ENCODE measurements around the gene HELZ.

HELZ gene

GRCh38 chr17:67038861-67039365, 206.1 kb downstream of the HELZ start:
- Histone ChIP-seq H3K36me3 (ENCODE audit: insufficient read depth, low read length) (no peaks in the 10 kb centered on the region), H3K4me3 (ENCODE audit: low read length) (no peak overlapping the region), H3K27me3 (ENCODE audit: insufficient read depth, low read length) (no peaks in the 10 kb centered on the region), H3K9me3 (ENCODE audit: insufficient read depth, low read depth, low read length) (no peaks in the 10 kb centered on the region), H3K27ac (ENCODE audit: low read depth, low read length) (no peak overlapping the region), H3K9ac (ENCODE audit: low read depth, low read length) (no peak overlapping the region), H3K4me1 (ENCODE audit: insufficient read depth, low read length) (no peaks in the 10 kb centered on the region)
- 76% methylated on average over 5 of the region's 5 CpGs for WGBS

DNA sequence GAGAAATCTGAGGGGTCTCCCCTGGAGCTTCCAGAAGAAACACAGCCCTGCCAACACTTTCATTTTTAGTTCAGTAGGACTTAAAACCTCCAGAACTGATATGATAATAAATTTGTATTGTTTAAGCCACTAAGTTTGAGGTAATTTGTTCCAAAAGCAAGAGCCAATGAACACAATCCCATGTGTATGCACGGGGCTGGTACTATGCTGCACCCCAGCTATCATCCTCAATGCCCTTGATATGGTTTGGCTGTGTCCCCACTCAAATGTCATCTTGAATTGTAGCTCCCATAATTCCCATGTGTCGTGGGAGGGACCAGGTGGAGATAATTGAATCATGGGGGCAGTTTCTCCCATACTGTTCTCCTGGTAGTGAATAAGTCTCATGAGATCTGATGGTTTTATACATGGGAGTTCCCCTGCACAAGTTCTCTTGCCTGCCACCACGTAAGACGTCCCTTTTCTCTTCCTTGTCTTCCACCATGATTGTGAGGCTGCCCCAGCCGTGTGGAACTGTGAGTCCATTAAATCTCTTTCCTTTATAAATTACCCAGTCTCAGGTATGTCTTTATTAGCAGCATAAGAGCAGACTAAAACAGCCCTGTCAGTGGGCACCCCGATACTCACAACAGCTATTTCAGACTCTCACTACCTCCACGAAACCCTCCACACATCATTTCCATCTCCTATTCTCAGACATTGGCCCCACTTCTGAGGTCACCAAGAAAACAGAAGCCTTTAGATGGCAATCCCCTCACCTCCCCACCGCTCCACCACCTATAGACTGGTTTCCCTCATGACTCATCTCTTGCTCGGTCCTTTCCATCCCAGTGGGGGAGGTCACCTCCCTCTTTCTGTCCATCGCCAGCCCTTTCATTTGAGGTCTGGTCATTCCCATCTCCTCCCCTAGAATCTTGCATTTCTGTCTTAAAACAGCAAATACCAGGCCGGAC, 209.6 kb downstream of the HELZ start:
- 83% methylated on average over 10 of the region's 11 CpGs for WGBS
- H3K27me3 ChIP-seq (ENCODE audit: insufficient read depth, low read length): no peaks in the 10 kb centered on the region

DNA sequence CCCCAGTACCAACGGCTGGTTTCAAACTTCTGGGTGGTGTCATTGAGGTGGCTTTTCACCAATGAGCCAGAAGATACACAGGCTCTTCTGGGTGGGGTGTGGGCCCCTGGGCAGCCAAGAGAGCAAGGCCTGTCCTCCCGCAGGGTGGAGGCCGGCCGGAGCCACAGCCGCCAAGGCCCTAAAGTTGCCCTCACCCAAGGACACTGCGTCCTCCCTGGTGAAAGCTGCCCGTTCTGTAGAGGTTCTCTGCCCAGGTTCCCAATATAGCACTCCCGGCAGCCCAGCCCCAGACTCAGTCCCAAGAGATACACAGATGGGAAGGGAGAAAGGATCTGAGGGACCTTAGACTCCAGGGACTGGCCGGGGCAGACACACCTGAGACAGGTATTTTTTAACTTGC, 211.4 kb downstream of the HELZ start:
- Histone ChIP-seq H3K27ac (ENCODE audit: low read depth, low read length) (no peak overlapping the region), H3K27me3 (ENCODE audit: insufficient read depth, low read length) (no peaks in the 10 kb centered on the region), H3K4me3 (ENCODE audit: low read length) (no peak overlapping the region), H3K4me1 (ENCODE audit: insufficient read depth, low read length) (no peaks in the 10 kb centered on the region), H3K36me3 (ENCODE audit: insufficient read depth, low read length) (no peaks in the 10 kb centered on the region), H3K9me3 (ENCODE audit: insufficient read depth, low read depth, low read length) (no peaks in the 10 kb centered on the region), H3K9ac (ENCODE audit: low read depth, low read length) (no peak overlapping the region)
- WGBS: 97% methylated on average over 9 of the region's 9 CpGs

More for the DNA sequence above, 209.6 kb downstream of the HELZ start:
- H3K4me1 ChIP-seq (ENCODE audit: insufficient read depth, low read length): no peaks in the 10 kb centered on the region
- H3K9ac ChIP-seq (ENCODE audit: low read depth, low read length): no peak overlapping the region
- H3K9me3 ChIP-seq (ENCODE audit: insufficient read depth, low read depth, low read length): no peaks in the 10 kb centered on the region
- H3K27ac ChIP-seq (ENCODE audit: low read depth, low read length): no peak overlapping the region
- H3K4me3 ChIP-seq (ENCODE audit: low read length): no peak overlapping the region
- H3K36me3 ChIP-seq (ENCODE audit: insufficient read depth, low read length): no peaks in the 10 kb centered on the region

DNA sequence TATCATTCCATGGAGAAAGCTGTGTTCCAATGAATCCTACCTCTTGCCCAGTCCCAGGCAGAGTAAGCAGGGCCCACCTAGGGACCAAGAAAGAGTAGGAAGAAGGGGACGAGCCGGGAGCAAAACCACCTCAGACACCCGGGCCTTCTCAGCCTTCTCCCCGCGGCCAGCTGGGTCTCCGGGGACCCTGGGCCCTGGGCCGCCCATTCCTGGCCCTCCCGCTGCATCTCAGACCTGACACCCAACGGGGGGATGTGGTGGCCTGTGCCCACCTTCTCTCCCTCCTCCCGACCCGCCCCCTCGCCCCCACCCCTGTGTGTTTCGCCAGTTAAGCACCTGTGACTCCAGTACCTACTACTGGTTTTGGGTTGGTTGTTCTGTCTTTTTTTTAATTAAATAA, 212.0 kb downstream of the HELZ start:
- Histone ChIP-seq H3K4me3 (ENCODE audit: low read length) (no peak overlapping the region), H3K27ac (ENCODE audit: low read depth, low read length) (no peak overlapping the region), H3K4me1 (ENCODE audit: insufficient read depth, low read length) (no peaks in the 10 kb centered on the region), H3K9me3 (ENCODE audit: insufficient read depth, low read depth, low read length) (no peaks in the 10 kb centered on the region), H3K36me3 (ENCODE audit: insufficient read depth, low read length) (no peaks in the 10 kb centered on the region), H3K9ac (ENCODE audit: low read depth, low read length) (no peak overlapping the region), H3K27me3 (ENCODE audit: insufficient read depth, low read length) (no peaks in the 10 kb centered on the region)
- WGBS: 96% methylated on average over 11 of the region's 13 CpGs

GRCh38 chr17:67032382-67032781, 212.6 kb downstream of the HELZ start:
- WGBS: 95% methylated on average over 14 of the region's 14 CpGs
- H3K36me3 ChIP-seq (ENCODE audit: insufficient read depth, low read length): no peaks in the 10 kb centered on the region
- H3K4me1 ChIP-seq (ENCODE audit: insufficient read depth, low read length): no peaks in the 10 kb centered on the region
- no peaks in the 10 kb centered on the region for H3K9me3 ChIP-seq (ENCODE audit: insufficient read depth, low read depth, low read length)
- no peaks in the 10 kb centered on the region for H3K27me3 ChIP-seq (ENCODE audit: insufficient read depth, low read length)
- no peak overlapping the region for H3K4me3 ChIP-seq (ENCODE audit: low read length)
- H3K27ac ChIP-seq (ENCODE audit: low read depth, low read length): no peak overlapping the region
- no peak overlapping the region for H3K9ac ChIP-seq (ENCODE audit: low read depth, low read length)

DNA sequence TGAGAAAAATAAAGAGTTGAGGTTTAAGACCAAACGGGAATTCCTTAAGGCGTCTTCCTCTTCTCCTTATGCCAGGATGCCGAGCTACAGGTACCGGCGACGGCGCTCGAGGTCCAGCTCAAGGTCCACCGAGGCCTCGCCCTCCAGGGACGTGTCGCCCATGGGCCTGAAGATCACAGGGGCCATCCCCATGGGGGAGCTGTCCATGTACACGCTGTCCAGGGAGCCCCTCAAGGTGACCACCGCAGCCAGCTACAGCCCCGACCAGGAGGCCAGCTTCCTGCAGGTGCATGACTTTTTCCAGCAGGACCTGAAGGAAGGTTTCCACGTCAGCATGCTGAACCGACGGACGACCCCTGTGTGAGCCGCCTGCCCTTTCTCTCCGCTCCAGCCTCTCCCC, 214.4 kb downstream of the HELZ start:
- H3K9ac ChIP-seq (ENCODE audit: low read depth, low read length): no peak overlapping the region
- H3K4me3 ChIP-seq (ENCODE audit: low read length): no peak overlapping the region
- H3K4me1 ChIP-seq (ENCODE audit: insufficient read depth, low read length): no peaks in the 10 kb centered on the region
- H3K9me3 ChIP-seq (ENCODE audit: insufficient read depth, low read depth, low read length): no peaks in the 10 kb centered on the region
- H3K36me3 ChIP-seq (ENCODE audit: insufficient read depth, low read length): no peaks in the 10 kb centered on the region
- 94% methylated on average over 21 of the region's 21 CpGs for WGBS
- no peaks in the 10 kb centered on the region for H3K27me3 ChIP-seq (ENCODE audit: insufficient read depth, low read length)
- H3K27ac ChIP-seq (ENCODE audit: low read depth, low read length): no peak overlapping the region

DNA sequence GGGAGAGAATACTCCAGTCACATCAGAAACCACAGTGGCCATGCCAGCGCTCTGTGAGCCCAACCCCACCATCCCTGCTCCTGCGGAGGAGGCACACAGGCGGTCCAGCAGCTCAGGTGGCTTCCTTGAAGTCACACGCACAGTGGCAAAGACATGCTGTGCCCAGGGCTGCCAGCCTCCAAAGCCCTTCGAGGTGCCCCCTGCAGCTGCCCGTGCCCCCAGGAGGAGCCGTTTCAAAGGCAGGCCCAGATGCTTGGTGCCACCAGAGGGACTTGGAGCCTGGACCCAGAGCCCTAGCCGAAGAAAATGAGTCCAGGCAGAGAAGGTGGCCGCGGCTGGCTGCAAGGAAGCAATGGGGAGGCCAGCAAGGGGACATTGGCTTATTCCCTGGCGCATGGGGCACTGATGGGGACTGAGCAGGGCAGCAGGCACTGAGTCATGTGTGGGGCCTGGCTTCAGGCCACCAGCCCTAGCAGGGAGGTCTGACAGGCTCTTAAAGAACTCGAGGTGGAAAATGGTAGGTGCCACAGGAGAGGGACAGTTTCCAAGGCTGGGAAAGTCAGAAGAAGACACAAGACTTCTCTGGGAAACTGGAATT, 217.9 kb downstream of the HELZ start:
- WGBS: 91% methylated on average over 12 of the region's 12 CpGs

GRCh38 chr17:67026341-67026740, 218.7 kb downstream of the HELZ start:
- H3K36me3 ChIP-seq (ENCODE audit: insufficient read depth, low read length): no peaks in the 10 kb centered on the region
- H3K9me3 ChIP-seq (ENCODE audit: insufficient read depth, low read depth, low read length): no peaks in the 10 kb centered on the region
- WGBS: 93% methylated on average over 2 of the region's 2 CpGs
- H3K27me3 ChIP-seq (ENCODE audit: insufficient read depth, low read length): no peaks in the 10 kb centered on the region
- H3K9ac ChIP-seq (ENCODE audit: low read depth, low read length): no peak overlapping the region
- no peak overlapping the region for H3K4me3 ChIP-seq (ENCODE audit: low read length)
- no peaks in the 10 kb centered on the region for H3K4me1 ChIP-seq (ENCODE audit: insufficient read depth, low read length)
- no peak overlapping the region for H3K27ac ChIP-seq (ENCODE audit: low read depth, low read length)

More for the DNA sequence above, 217.9 kb downstream of the HELZ start:
- H3K4me3 ChIP-seq (ENCODE audit: low read length): no peak overlapping the region
- H3K27ac ChIP-seq (ENCODE audit: low read depth, low read length): no peak overlapping the region
- no peaks in the 10 kb centered on the region for H3K27me3 ChIP-seq (ENCODE audit: insufficient read depth, low read length)
- H3K4me1 ChIP-seq (ENCODE audit: insufficient read depth, low read length): no peaks in the 10 kb centered on the region
- no peaks in the 10 kb centered on the region for H3K36me3 ChIP-seq (ENCODE audit: insufficient read depth, low read length)
- H3K9me3 ChIP-seq (ENCODE audit: insufficient read depth, low read depth, low read length): no peaks in the 10 kb centered on the region
- no peak overlapping the region for H3K9ac ChIP-seq (ENCODE audit: low read depth, low read length)

DNA sequence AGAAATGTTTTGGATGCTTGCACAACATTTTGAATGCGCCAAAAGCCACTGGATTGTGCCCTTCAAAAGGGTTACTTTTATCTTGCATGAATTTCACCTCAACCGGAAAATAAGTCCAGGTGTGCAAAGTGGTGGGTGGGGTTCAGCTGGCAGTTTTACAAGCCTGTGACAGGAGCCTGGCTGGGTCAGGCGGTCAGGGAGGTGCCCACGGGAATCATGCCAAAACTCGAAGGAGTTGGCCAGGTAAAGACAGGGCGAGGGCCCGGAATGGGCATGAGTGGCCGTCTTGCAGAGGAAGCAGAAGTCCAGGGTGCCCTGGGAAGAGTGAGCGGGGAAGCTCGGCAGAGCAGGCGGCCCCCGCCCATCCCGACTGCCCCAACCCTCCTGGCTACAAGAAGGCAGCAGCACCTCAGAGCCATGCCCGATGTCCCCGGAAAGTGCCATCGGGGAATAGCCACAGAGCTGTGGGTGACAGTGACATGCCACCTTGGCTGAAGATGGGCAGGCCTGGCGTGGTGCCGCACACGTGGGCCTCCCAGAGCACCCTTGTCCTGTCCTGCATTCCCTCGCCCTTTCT, 219.7 kb downstream of the HELZ start:
- 96% methylated on average over 20 of the region's 20 CpGs for WGBS
- no peaks in the 10 kb centered on the region for H3K4me1 ChIP-seq (ENCODE audit: insufficient read depth, low read length)
- H3K9ac ChIP-seq (ENCODE audit: low read depth, low read length): no peak overlapping the region
- no peaks in the 10 kb centered on the region for H3K9me3 ChIP-seq (ENCODE audit: insufficient read depth, low read depth, low read length)
- no peak overlapping the region for H3K4me3 ChIP-seq (ENCODE audit: low read length)
- no peaks in the 10 kb centered on the region for H3K36me3 ChIP-seq (ENCODE audit: insufficient read depth, low read length)
- H3K27me3 ChIP-seq (ENCODE audit: insufficient read depth, low read length): no peaks in the 10 kb centered on the region
- no peak overlapping the region for H3K27ac ChIP-seq (ENCODE audit: low read depth, low read length)

GRCh38 chr17:67024736-67025135, 220.3 kb downstream of the HELZ start:
- no peaks in the 10 kb centered on the region for H3K4me1 ChIP-seq (ENCODE audit: insufficient read depth, low read length)
- WGBS: 96% methylated on average over 17 of the region's 17 CpGs
- H3K9ac ChIP-seq (ENCODE audit: low read depth, low read length): no peak overlapping the region
- H3K27ac ChIP-seq (ENCODE audit: low read depth, low read length): no peak overlapping the region
- no peaks in the 10 kb centered on the region for H3K27me3 ChIP-seq (ENCODE audit: insufficient read depth, low read length)
- no peaks in the 10 kb centered on the region for H3K36me3 ChIP-seq (ENCODE audit: insufficient read depth, low read length)
- H3K4me3 ChIP-seq (ENCODE audit: low read length): no peak overlapping the region
- no peaks in the 10 kb centered on the region for H3K9me3 ChIP-seq (ENCODE audit: insufficient read depth, low read depth, low read length)

DNA sequence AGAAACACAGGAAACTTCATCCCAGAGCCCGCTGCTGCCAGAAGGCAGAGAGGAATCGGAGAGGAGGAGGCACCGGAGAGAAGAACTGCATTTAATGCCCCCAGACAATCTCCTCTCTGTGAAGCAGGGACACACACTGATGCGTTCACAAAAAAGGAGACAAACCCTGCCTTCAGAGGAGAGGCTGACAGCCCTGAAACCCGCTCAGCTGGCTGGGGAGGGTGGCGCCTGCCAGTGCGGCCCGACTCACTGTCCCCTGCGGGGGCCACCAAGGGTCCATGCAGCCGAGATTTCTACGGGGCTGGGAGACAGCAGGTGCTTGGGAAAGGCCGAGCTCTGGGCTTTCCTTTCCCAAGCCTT, 222.6 kb downstream of the HELZ start:
- Histone ChIP-seq H3K9me3 (ENCODE audit: insufficient read depth, low read depth, low read length) (no peaks in the 10 kb centered on the region), H3K27ac (ENCODE audit: low read depth, low read length) (no peak overlapping the region)
- 94% methylated on average over 12 of the region's 12 CpGs for WGBS

More for the DNA sequence above, 222.6 kb downstream of the HELZ start:
- Histone ChIP-seq H3K4me3 (ENCODE audit: low read length) (no peak overlapping the region), H3K4me1 (ENCODE audit: insufficient read depth, low read length) (no peaks in the 10 kb centered on the region), H3K27me3 (ENCODE audit: insufficient read depth, low read length) (no peaks in the 10 kb centered on the region), H3K36me3 (ENCODE audit: insufficient read depth, low read length) (no peaks in the 10 kb centered on the region), H3K9ac (ENCODE audit: low read depth, low read length) (no peak overlapping the region)

Data from HUES64 (cell line).